CD4-positive, alpha-beta T cell treated with Interleukin-17A for 4 hours (primary cell): ENCODE measurements around the gene RBL2.
A peak's percentile ranks its signal among the peaks of the same experiment; 100 is the strongest.
"Not testable (repeated sequence)": the region's sequence is repeated elsewhere in the genome, so short reads cannot be mapped to it uniquely, and the experiment has no call there.

Experiments used
- DNase-seq: peaks from one replicate; pipeline ENCODE4 v3.0.0-alpha.2; 2020; ENCODE audit warnings: mixed read lengths

Gene RBL2, protein sequence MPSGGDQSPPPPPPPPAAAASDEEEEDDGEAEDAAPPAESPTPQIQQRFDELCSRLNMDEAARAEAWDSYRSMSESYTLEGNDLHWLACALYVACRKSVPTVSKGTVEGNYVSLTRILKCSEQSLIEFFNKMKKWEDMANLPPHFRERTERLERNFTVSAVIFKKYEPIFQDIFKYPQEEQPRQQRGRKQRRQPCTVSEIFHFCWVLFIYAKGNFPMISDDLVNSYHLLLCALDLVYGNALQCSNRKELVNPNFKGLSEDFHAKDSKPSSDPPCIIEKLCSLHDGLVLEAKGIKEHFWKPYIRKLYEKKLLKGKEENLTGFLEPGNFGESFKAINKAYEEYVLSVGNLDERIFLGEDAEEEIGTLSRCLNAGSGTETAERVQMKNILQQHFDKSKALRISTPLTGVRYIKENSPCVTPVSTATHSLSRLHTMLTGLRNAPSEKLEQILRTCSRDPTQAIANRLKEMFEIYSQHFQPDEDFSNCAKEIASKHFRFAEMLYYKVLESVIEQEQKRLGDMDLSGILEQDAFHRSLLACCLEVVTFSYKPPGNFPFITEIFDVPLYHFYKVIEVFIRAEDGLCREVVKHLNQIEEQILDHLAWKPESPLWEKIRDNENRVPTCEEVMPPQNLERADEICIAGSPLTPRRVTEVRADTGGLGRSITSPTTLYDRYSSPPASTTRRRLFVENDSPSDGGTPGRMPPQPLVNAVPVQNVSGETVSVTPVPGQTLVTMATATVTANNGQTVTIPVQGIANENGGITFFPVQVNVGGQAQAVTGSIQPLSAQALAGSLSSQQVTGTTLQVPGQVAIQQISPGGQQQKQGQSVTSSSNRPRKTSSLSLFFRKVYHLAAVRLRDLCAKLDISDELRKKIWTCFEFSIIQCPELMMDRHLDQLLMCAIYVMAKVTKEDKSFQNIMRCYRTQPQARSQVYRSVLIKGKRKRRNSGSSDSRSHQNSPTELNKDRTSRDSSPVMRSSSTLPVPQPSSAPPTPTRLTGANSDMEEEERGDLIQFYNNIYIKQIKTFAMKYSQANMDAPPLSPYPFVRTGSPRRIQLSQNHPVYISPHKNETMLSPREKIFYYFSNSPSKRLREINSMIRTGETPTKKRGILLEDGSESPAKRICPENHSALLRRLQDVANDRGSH

DNA sequence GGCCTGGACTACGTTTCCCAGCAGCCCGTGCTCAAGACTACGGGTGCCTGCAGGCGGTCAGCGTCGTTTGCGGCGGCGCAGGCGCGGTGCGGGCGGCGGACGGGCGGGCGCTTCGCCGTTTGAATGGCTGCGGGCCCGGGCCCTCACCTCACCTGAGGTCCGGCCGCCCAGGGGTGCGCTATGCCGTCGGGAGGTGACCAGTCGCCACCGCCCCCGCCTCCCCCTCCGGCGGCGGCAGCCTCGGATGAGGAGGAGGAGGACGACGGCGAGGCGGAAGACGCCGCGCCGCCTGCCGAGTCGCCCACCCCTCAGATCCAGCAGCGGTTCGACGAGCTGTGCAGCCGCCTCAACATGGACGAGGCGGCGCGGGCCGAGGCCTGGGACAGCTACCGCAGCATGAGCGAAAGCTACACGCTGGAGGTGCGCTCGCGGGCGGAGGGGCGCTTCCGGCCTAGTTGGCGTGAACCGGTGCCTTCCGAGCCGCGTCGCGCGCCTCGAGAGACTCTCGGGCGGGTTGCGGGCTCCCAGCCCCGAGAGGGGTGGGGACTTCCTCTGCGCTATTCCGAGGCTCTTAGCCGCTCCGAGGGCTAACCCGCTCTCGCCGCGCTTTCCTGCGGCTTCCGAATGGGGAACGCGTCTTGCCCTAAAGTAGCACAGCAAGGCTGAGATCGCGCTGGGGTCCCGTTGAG lies at the start of gene RBL2:
TSS of gene RBL2 (plus strand) at position 95 of the 689 bp plus-strand sequence. CDS start at position 181, 86 bp downstream.
- DNase-seq: peak; percentile 87

DNA sequence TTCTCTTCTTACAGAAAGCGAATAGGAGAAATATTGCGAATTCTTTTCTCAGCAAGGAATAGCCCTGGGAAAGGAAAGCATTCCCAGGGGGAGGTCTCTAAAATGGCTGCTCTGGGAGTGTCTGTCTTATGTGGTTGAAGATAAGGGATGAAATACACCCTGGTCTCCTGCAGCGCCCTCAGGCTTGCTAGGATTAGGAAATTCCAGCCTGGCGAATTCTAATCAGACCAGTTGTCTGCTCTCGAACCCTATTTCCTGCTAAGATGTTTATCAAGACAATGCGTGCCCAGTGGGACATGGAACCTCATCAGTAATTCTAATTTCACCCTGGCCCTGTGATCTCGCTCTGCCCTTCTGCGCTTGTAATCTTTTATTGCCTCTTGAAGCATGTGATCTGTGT lies 49.7 kb upstream of the RBL2 start:
- not testable (repeated sequence) for DNase-seq

GRCh38 chr16:53404959-53405358 lies 29.3 kb upstream of the RBL2 start:
- no peak for DNase-seq

- no peak for DNase-seq
These were observed 21.7 kb upstream of the RBL2 start for GRCh38 chr16:53412549-53412948.

DNA sequence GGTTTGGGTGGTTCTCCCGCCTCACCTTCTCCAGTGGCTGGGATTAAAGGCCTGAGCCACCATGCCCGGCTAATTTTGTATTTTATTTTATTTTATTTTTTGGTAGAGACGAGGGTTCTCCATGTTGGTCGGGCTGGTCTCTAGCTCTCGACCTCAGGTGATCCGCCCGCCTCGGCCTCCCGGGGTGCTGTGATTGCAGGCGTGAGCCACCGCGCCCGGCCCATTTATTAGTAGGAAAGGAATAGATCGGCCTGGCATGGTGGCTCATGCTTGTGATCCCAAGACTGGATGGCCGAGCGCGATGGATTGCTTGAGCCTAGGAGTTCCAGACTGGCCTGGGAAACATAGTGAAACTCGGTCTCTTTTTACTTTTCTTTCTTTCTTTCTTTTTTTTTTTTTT lies 20.4 kb upstream of the RBL2 start:
- no peak for DNase-seq

DNA sequence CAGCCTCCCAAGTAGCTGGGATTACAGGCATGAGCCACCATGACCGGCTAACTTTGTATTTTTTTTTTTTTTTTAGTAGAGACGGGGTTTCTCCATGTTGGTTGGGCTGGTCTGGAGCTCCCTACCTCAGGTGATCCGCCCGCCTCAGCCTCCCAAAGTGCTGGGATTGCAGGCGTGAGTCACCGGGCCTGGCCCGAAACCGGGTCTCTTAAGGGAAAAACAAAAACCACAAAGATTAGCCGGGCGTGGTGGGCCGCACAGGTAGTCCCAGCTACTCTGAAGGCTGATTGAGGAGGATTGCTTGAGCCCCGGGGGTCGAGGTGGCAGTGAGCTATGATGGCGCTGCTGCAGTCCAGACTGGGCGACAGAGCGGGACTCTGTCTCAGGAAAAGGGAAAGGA lies 19.9 kb upstream of the RBL2 start:
- no peak for DNase-seq

GRCh38 chr16:53415504-53415903 lies 18.8 kb upstream of the RBL2 start:
- DNase-seq: no peak

- no peak for DNase-seq
These were observed 17.3 kb upstream of the RBL2 start for GRCh38 chr16:53417011-53417410.

DNA sequence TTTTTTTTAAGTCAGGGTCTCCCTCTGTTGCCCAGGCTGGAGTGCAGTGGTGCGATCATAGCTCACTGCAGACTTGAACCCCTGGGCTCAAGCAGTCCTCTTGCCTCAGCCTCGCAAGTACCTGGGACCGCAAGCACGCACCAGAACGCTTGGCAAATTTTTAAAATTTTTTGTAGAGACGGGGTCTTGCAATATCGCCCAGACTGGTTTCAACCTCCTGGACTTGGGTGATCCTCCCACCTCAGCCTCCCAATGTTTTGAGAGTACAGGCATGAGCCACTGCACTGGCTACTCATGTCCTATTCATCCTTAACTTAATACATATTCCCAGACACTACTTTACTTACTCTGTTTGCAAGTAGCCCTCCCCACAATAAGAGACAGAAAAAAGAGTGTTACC lies 16.3 kb upstream of the RBL2 start:
- no peak for DNase-seq

DNA sequence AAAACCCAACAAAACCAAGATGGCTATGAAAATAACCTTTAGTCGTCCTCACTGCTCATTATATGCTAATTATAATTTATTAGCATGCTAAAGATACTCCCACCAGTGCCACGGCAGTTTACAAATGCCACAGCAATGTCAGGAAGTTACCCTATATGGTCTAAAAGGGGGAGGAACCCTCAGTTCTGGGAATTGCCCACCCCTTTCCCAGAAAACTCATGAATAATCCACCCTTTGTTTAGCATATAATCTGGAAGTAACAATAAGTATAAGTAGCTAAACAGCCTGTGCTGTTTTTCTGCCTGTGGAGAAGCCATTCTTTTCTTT lies 14.9 kb upstream of the RBL2 start:
- DNase-seq: not testable (repeated sequence)

DNA sequence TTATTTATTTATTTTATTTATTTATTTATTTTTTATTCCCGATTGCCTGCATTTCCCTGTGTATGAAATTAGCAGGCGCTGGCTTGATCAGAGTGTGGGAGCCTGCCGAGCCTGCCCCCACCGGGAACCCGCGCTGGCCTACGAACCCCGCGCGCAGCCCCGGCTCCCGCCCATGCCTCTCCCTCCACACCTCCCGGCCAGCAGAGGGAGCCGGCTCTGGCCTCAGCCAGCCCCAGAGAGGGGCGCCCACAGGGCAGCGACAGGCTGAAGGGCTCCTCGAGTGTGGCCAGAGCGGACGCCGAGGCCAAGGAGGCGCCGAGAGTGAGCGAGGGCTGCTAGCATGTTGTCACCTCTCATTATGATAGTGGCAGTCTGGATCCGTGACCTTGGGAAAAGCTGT lies 13.0 kb upstream of the RBL2 start:
- DNase-seq: no peak

- not testable (repeated sequence) for DNase-seq
These were observed 10.3 kb upstream of the RBL2 start for GRCh38 chr16:53423968-53424367.

DNA sequence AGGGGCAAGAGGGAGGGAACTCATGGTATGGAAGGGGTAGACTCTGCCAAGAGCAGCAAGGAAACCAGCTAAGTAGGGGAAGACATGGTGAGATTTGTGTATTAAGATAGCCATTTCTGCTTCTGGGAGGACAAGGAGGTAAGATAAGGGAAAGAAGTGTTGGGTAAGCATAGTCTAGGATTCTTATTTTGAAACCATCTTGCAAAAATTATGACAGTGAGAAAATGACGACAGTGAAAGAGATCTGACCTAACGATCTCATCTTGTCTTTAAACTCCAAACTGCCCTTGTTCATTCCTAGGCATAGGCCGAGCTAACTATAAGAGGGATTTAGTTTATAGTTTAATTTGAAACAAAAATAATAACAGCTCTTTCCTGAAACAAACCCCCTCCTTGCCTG lies 5.6 kb upstream of the RBL2 start:
- DNase-seq: no peak

DNA sequence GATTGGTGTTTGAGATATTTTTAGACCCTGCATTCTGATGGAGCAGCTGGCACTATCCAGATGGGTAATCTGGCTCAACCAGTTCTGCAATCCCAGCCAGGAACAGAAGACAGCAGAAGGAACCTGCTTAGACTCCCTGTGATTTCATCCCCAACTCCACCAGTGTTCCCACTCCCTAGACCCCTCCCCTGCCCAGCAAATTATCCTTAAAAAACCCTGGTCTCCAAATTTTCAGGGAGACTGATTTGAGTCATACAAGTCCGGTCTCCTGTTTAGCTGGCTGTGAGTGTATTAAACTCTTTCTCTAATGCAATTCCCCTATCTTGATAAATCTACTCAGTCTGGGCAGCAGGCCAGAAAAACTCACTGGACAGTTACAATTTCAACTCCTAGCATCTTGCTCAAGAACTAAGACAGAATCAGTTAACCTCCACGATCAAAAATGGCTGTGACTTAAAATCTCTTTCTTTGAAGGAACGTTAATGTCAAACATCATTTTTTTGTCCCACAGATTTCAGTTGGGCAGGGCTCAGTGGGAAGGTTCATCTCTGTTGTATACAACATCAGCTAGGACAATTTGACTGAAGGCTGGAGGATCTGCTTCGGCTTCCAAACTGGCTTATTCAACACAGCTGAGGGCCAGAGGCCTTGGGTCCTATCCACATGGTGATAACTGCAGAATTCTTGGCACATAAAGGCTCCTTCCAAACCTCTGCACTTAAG lies 4.9 kb upstream of the RBL2 start:
- DNase-seq: no peak

- DNase-seq: no peak
These were observed 3.9 kb upstream of the RBL2 start for GRCh38 chr16:53430363-53430762.

GRCh38 chr16:53433509-53433908 lies 762 bp upstream of the RBL2 start:
- no peak for DNase-seq

- DNase-seq: no peak
These were observed 318 bp upstream of the RBL2 start for GRCh38 chr16:53433930-53434376.

DNA sequence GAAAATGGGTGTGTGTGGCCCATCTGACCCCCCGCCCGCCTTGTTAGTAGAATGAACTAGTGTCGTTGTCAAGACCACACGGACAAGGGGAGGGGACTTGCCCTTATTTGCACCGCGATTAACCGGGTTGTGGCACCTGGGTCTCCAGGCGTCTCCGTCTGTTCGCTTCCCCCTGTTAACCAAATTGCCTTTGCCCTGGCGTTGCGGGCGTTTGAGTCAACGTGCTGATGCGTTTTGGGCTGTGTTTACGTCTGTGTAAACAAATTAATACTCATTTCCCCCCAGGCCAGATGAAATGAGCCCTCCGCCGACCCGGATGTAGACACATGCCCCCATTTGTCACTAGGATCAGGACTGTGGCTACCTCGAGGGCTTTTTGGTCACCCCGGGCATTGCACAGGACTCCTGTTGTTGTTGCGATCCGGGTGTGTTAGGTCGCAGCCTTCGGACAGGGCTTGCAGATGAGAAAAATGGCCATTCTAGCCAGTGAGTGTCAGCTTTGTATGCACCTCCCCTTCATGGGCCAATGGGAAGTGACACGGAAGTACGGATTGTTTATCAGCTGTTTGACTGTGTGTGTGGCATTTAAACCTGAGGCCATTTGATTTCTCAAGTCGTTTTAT lies 906 bp downstream of the RBL2 start:
- peak; percentile 64 for DNase-seq

DNA sequence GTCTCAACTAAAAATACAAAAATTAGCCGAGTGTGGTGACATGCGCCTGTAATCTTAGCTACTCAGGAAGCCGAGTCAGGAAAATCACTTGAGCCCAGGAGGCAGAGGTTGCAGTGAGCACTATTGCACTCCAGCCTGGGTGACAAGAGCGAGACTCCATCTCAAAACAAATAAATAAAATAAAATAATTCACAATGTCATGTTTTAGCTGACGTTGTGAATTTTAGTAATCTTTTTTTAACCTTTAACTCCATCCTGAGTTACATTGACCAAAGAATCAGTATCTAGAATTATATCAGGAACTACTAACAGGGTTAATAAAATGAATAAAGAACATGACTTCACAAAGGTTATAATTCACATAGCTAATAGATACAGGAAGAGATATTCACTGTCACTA lies 5.9 kb downstream of the RBL2 start:
- no peak for DNase-seq

GRCh38 chr16:53445534-53445933 lies 11.3 kb downstream of the RBL2 start:
- no peak for DNase-seq

- DNase-seq: no peak
These were observed 11.8 kb downstream of the RBL2 start for GRCh38 chr16:53446090-53446489.
